NAMALWA (cell line): Measurements from ENCODE around the gene RNGTT.
"Not testable (repeated sequence)": the region's sequence is repeated elsewhere in the genome, so short reads cannot be mapped to it uniquely, and the experiment has no call there.

Experiments used
- DNase-seq: peaks from one replicate; pipeline ENCODE4 v3.0.0-alpha.2; 2015; ENCODE audit warnings: low spot score

The RNGTT gene

DNA sequence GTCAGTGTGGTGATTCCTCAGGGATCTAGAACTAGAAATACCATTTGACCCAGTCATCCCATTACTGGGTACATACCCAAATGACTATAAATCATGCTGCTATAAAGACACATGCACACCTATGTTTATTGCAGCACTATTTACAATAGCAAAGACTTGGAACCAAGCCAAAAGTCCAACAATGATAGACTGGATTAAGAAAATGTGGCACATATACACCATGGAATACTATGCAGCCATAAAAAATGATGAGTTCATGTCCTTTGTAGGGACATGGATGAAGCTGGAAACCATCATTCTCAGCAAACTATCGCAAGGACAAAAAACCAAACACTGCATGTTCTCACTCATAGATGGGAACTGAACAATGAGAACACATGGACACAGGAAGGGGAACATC is 247.0 kb downstream of the RNGTT start:
- not testable (repeated sequence) for DNase-seq

DNA sequence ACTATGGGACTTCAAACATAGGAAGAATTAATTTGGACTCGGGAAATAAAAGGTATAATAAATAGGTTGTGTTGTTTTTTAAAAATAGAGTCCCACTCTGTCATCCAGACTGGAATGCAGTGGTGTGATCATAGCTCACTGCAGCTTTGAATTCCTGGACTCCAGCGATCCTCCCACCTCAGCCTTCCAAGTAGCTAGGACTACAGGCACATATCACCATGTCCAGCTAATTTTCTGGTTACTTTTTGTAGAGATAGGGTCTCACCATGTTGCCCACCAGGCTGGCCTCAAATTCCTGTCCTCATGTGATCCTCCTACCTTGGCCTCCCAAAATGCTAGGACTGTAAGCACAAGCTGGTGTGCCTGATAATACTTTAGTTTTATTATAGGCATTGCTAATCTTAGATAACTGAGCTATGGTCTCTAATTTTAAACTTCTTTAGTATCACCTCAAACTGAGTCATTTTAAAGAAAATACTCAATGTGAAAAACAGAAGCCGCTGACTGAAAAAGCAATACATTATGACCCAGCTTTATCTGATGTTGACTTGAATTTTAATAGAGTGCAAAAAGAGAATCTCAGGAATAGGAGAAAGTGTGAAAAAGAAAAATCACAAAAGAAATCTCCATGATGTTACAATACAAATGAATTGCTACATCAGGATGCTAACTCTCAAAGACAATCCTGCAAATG is 251.0 kb downstream of the RNGTT start:
- no peak for DNase-seq

- DNase-seq: no peak
These were observed 253.6 kb downstream of the RNGTT start for GRCh38 chr6:88709819-88710246.

DNA sequence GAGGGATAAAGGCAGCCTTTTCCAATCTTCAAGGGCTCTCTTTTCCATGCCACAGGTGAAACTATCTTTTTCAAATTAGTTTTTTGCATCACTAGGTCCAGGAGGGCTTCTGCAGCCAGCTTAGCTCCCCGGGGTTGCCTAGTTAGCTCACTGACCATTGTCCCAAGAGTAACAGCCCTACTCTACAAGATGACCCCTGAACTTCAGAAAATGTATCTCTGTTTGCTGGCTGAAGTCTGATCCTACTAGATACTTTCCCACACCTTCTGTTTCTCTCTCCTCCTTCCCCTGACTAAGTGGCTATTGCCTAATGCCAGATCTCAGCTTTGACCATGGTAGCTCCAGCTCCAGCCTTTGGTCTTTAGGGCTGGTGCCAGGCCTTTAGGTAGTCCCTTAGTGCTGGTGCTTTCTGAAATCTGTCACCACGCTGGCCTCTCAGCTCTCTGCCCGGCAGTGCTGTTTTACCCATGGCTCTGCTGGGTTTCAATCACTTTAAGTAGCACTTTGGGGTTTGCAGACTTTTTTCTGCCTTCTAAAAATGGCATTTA is 255.1 kb downstream of the RNGTT start:
- DNase-seq: no peak

GRCh38 chr6:88705601-88706000 is 257.8 kb downstream of the RNGTT start:
- peak; percentile 13 for DNase-seq

DNA sequence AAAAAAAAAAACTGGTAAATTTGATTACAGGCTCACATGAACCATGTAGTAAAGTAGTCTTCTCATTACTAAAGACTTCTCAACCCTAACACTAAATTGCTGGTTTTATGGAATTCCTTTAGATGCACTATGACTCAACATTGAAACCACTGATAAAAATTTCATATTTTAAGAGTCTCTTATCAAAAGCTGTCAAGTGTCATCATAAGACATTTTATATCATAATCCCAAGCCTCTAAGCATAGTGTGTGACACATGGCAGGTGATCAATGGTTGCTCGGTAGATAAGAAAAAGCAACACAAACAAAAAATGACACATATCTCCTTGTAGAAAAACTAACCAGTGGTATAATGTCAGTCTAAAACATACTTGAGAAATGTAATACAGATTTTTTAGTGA is 258.4 kb downstream of the RNGTT start:
- no peak for DNase-seq

DNA sequence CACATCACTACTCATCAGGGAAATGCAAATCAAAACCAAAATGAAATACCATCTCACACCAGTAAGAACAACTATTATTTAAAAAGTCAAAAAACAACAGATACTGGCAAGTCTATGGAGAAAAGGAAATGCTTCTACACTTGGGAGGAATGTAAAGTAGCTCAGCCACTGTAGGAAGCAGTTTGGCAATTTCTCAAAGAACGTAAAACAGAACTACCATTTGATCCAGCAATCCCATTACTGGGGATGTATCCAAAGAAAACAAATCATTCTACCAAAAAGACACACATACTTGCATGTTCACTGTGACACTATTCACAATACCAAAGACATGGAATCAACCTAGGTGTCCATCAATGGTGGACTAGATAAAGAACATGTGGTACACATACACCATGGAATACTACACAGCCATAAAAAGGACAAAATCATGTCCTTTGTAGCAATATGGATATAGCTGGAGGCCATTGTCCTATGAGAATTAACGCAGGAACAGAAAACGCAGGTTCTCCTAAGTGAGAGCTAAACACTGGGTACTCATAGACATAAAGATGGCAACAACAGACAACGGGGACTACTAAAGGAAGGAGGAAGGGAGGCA is 260.4 kb downstream of the RNGTT start:
- DNase-seq: no peak

DNA sequence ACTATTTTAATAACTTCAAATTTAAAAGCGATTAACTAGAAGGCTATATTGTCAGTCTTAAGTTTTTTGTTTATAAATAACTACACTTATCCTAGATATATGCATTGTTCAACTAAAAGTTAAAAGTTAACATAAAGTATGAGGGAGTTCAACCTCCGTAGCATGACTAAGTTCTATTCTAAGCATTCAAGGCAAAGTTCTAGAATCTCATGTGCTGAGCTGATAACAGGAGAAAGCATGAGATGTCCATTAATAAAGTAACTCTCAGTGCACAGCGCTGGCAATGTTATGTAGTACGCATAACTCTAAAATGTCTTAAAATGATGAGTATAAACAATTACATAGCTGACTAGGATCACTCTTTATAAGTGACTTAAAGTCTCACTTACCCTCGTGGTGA is 264.8 kb downstream of the RNGTT start:
- DNase-seq: no peak

GRCh38 chr6:88695937-88696336 is 267.5 kb downstream of the RNGTT start:
- DNase-seq: no peak

GRCh38 chr6:88683734-88684133 is 279.7 kb downstream of the RNGTT start:
- no peak for DNase-seq

DNA sequence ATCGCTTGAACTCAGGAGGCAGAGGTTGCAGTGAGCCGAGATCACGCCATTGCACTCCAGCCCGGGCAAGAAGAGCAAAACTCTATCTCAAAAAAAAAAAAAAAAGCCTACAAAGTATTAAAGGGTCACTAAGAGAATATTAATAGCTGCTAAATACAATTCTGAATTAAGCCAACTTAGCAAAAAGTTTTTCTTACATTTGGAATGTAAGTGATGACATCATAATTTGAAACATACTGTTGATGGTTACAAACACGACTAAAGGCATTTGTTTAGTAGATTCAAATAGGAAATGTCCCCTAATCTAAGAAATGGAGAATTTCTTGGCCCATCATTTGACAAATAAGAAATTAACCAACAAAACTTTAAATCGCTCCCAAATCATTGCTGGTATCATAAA is 282.8 kb downstream of the RNGTT start:
- DNase-seq: no peak

DNA sequence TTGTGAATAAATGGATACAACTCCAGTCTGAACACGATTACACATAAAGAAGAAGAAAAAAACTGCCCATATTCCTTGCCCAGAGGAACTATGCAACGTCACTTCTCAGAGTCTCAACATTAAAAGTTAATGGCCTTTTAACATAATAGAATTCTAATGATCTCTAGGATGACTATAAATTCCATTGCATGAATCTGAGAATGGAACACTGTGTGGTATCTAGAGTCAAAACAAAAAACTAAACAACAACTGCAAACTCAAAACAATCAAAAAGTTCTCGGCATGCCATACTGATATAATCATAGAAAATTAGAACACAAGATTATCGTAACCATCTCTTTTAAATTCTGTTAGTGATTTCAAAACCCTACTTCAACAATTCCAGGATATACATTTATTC is 283.6 kb downstream of the RNGTT start:
- DNase-seq: no peak

GRCh38 chr6:88677356-88677755 is 286.1 kb downstream of the RNGTT start:
- no peak for DNase-seq

DNA sequence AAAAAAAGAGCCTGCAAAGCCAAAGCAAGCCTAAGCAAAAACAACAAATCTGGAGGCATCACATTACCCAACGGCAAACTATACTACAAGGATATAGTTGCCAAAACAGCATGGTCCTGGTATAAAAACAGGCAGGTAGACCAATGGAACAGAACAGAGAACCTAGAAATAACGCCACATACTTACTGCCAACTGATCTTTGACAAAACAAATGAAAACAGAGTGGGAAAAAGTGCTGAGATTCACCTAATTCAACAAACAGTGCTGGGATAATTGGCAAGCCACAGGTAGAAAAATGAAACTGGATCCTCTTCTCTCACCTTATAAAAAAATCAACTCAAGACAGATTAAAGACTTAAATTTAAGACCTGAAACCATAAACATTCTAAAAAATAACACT is 291.8 kb downstream of the RNGTT start:
- no peak for DNase-seq

DNA sequence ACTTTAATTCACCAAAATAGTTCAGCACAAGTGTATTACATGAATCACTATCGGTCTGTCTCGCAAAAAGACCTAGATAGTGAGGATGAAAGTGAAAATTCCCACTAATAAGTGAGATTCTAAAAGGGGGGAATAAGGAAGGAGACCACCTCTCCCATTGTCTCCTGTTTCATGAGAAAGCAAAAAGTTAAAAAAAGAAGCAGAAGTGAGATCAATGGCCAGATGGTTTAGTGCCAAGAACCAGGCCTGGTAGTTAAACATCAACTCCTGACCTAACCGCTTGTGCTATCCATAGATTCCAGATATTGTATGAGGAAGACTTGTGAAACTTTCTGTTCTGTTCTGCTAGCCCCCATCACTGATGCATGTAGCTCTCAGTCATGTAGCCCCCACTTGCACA is 293.0 kb downstream of the RNGTT start:
- DNase-seq: no peak

DNA sequence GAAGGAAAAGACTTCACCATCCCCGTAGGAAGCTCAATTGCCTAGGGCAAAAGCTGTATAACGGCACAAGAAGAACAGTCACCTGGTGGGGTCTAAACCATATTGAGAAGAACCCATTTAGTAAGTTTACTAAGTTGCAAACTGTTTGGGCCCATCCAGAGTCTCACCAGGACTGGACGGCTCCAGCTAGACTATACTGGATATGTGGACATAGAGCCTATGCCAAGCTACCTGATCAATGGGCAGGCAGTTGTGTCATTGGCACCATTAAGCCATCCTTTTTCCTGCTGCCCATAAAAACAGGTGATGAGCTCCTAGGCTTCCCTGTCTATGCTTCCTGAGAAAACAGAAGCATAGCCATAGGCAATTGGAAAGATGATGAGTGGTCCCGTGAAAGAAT is 293.9 kb downstream of the RNGTT start:
- DNase-seq: no peak

GRCh38 chr6:88666901-88667300 is 296.5 kb downstream of the RNGTT start:
- no peak for DNase-seq

- no peak for DNase-seq
These were observed 298.3 kb downstream of the RNGTT start for GRCh38 chr6:88665131-88665530.

DNA sequence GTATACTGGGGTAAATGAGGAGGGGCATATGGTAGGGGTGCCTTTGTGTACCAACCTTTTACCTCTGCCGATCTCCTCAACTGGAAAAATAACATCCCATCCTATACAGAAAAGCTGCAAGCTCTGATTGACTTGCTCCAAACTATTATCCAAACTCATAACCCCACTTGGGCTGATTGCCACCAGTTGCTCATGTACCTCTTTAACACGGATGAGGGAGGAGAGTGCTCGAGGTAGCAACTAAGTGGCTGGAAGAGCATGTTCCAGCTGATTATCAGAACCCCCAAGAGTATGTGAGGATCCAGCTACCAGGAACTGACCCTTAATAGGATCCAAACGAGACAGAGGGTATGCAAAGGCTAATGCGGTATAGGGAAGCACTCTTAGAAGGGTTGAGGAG is 299.6 kb downstream of the RNGTT start:
- DNase-seq: no peak

- no peak for DNase-seq
These were observed 300.7 kb downstream of the RNGTT start for GRCh38 chr6:88662653-88663174.

- DNase-seq: no peak
These were observed 301.2 kb downstream of the RNGTT start for GRCh38 chr6:88662163-88662580.

GRCh38 chr6:88661136-88661535 is 302.3 kb downstream of the RNGTT start:
- no peak for DNase-seq

DNA sequence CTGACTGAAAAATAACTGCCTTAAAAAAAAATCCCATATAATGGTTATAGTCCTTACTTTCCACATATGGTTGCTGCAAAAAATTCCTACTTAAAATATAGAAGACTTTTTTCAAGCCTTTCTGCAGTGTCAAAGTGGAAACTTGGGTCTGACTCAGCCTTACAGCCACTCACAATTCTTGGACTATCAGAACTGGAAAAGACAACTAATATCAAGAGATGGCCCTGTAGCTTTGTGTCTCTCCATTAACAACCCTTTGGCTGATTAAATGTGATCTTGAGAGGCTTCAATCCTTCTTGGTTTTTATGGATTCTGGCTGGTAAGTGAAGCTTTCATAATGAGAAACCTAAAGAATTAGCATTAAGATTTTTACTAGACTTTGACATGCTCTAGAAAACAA is 307.8 kb downstream of the RNGTT start:
- DNase-seq: no peak

- no peak for DNase-seq
These were observed 309.5 kb downstream of the RNGTT start for GRCh38 chr6:88653936-88654335.
